Vagina (tissue), 2 donors: ENCODE data around the gene DEFB113. TPM values are rescaled to one million over a fixed set of nuclear protein-coding genes. Genes with fewer than 3 reads are reported as not detected.

Experiments used
- DNase-seq, 2 donors: peaks; one replicate each; pipeline ENCODE4 v3.0.0-alpha.2; 2017; ENCODE audit errors: extremely low spot score in 2 of 2
- H3K27ac ChIP-seq: fragments of 200-600 bp; sonication (generic); one replicate; pipeline ENCODE4 v1.5.1; 2019
- H3K27me3 ChIP-seq: fragments of 200-600 bp; sonication (generic); one replicate; pipeline ENCODE4 v1.5.1; 2019
- H3K36me3 ChIP-seq, 2 donors: fragments of 200-600 bp; sonication (generic); one replicate each; pipeline ENCODE4 v1.5.1; 2017 to 2019
- H3K4me1 ChIP-seq: fragments of 200-600 bp; sonication (generic); one replicate; pipeline ENCODE4 v1.5.1; 2019
- H3K4me3 ChIP-seq, 2 donors: fragments of 200-600 bp; sonication (generic); 1 replicate in 1 of 2; 2 replicates in 1 of 2; pipeline ENCODE4 v1.5.1; 2016 to 2019
- H3K9me3 ChIP-seq: fragments of 200-600 bp; sonication (generic); one replicate; pipeline ENCODE4 v1.5.1; 2019
- CTCF ChIP-seq, 3 experiments: fragments of 450-650 bp in 2 of 3; fragments of 200-600 bp in 1 of 3; sonication (generic) in 1 of 3; IDR thresholded peaks; one replicate each; pipeline ENCODE4 v1.5.1; 2017 to 2019; ENCODE audit warnings: antibody characterized with exemption in 3 of 3, mild to moderate bottlenecking in 2 of 3, moderate library complexity in 2 of 3
- POLR2A ChIP-seq, 2 donors: fragments of 450-650 bp; IDR thresholded peaks; one replicate each; pipeline ENCODE4 v1.6.1; 2017; ENCODE audit warnings: antibody characterized with exemption in 2 of 2, mild to moderate bottlenecking in 2 of 2, moderate library complexity in 2 of 2
- POLR2AphosphoS5 ChIP-seq, 2 donors: sonication (generic); formaldehyde crosslinking; IDR thresholded peaks; one replicate each; pipeline ENCODE4 v1.9.0; 2017; ENCODE audit warnings: antibody characterized with exemption in 2 of 2, mild to moderate bottlenecking in 2 of 2, low read depth in 1 of 2; ENCODE audit not compliant: insufficient read depth in 1 of 2
- intact Hi-C: fragments of 100-400 bp; cut with DNase I; formaldehyde crosslinking; loops from one replicate; pipeline ENCODE4 v1.15.1; 2023
- total RNA-seq: library from RNA; depleted of rRNA; stranded (reverse); fragments of >200 nt; gene quantifications from one replicate; pipeline ENCODE4 v1.2.3, GENCODE V29; 2016

Gene DEFB113
- total RNA-seq, 1 donor from 2014 or later = not detected

- no peaks in the 10 kb centered on the region for H3K36me3 ChIP-seq
These were observed 9.2 kb upstream of the DEFB113 start for GRCh38 chr6:49978332-49979226.

GRCh38 chr6:49966823-49967222, 2.6 kb downstream of the DEFB113 start:
- no peaks in the 10 kb centered on the region for H3K27me3 ChIP-seq
- DNase-seq = no peak
- H3K27ac ChIP-seq = no peak overlapping the region
- no peaks in the 10 kb centered on the region for H3K9me3 ChIP-seq
- TF ChIP-seq CTCF (IDR thresholded peaks at IDR 0.05) (no peak), POLR2AphosphoS5 (IDR thresholded peaks at IDR 0.05; ENCODE audit: insufficient read depth in 1 of 2, low read depth in 1 of 2) (no peak), POLR2A (IDR thresholded peaks at IDR 0.05) (no peak)
- H3K36me3 ChIP-seq = no peaks in the 10 kb centered on the region
- no peak overlapping the region for H3K4me3 ChIP-seq
- intact Hi-C loops = no loop called here
- H3K4me1 ChIP-seq = no peaks in the 10 kb centered on the region

More at GRCh38 chr6:49978332-49979226, 9.2 kb upstream of the DEFB113 start:
- TF ChIP-seq POLR2AphosphoS5 (IDR thresholded peaks at IDR 0.05; ENCODE audit: insufficient read depth in 1 of 2, low read depth in 1 of 2) (no peak), POLR2A (IDR thresholded peaks at IDR 0.05) (no peak), CTCF (IDR thresholded peaks at IDR 0.05) (no peak)
- Histone ChIP-seq H3K4me3 (no peak overlapping the region), H3K4me1 (no peaks in the 10 kb centered on the region), H3K27ac (no peak overlapping the region), H3K9me3 (no peaks in the 10 kb centered on the region), H3K27me3 (no peaks in the 10 kb centered on the region)
- intact Hi-C loops = no loop called here
- no peak for DNase-seq

- no peak overlapping the region for H3K4me3 ChIP-seq
- no peaks in the 10 kb centered on the region for H3K36me3 ChIP-seq
- H3K4me1 ChIP-seq = no peaks in the 10 kb centered on the region
- H3K27ac ChIP-seq = no peak overlapping the region
- TF ChIP-seq POLR2A (IDR thresholded peaks at IDR 0.05) = no peak
- no peak for TF ChIP-seq POLR2AphosphoS5 (IDR thresholded peaks at IDR 0.05; ENCODE audit: insufficient read depth in 1 of 2, low read depth in 1 of 2)
- TF ChIP-seq CTCF (IDR thresholded peaks at IDR 0.05) = no peak
- no peaks in the 10 kb centered on the region for H3K27me3 ChIP-seq
- intact Hi-C loops = no loop called here
- H3K9me3 ChIP-seq = no peaks in the 10 kb centered on the region
- no peak for DNase-seq
These were observed 3.1 kb downstream of the DEFB113 start for GRCh38 chr6:49966334-49966733.

- no peaks in the 10 kb centered on the region for H3K4me1 ChIP-seq
- H3K9me3 ChIP-seq = no peaks in the 10 kb centered on the region
- no peak for DNase-seq
- intact Hi-C loops = no loop called here
- no peak for TF ChIP-seq POLR2A (IDR thresholded peaks at IDR 0.05)
- TF ChIP-seq POLR2AphosphoS5 (IDR thresholded peaks at IDR 0.05; ENCODE audit: insufficient read depth in 1 of 2, low read depth in 1 of 2) = no peak
- TF ChIP-seq CTCF (IDR thresholded peaks at IDR 0.05) = no peak
- H3K4me3 ChIP-seq = no peak within 1 kb of the TSS
- H3K27ac ChIP-seq = no peak within 1 kb of the TSS
- no peaks in the 10 kb centered on the region for H3K27me3 ChIP-seq
- no peaks in the 10 kb centered on the region for H3K36me3 ChIP-seq
These were observed 5.4 kb downstream of the DEFB113 start, which contains the start of gene DEFB114 for GRCh38 chr6:49964064-49964463. DEFB114 (minus strand) TSS chr6:49964164; CDS start chr6:49964105, 59 bp downstream.

- Histone ChIP-seq H3K9me3 (no peaks in the 10 kb centered on the region), H3K36me3 (no peaks in the 10 kb centered on the region), H3K4me3 (no peak overlapping the region), H3K27ac (no peak overlapping the region), H3K4me1 (no peaks in the 10 kb centered on the region), H3K27me3 (no peaks in the 10 kb centered on the region)
- intact Hi-C loops = no loop called here
- no peak for DNase-seq
- TF ChIP-seq CTCF (IDR thresholded peaks at IDR 0.05) (no peak), POLR2A (IDR thresholded peaks at IDR 0.05) (no peak), POLR2AphosphoS5 (IDR thresholded peaks at IDR 0.05; ENCODE audit: insufficient read depth in 1 of 2, low read depth in 1 of 2) (no peak)
These were observed 11.2 kb downstream of the DEFB113 start for GRCh38 chr6:49958180-49958579.
